Omental fat pad (tissue), 4 donors: Measurements from ENCODE around the gene ZFAND3. TPM values are rescaled to one million over a fixed set of nuclear protein-coding genes. Genes with fewer than 3 reads are reported as not detected.
"Not testable (repeated sequence)": the region's sequence is repeated elsewhere in the genome, so short reads cannot be mapped to it uniquely, and the experiment has no call there.

ENCODE experiments used
- ATAC-seq: fragments of 150-250 bp; one replicate; pipeline ENCODE4 v1.9.1; 2016; ENCODE audit warnings: mild to moderate bottlenecking, moderate library complexity; ENCODE audit not compliant: low FRiP score
- DNase-seq: peaks from one replicate; pipeline ENCODE4 v3.0.0-alpha.2; 2019; ENCODE audit warnings: low spot score
- total RNA-seq, 4 donors: library from RNA; depleted of rRNA; stranded (reverse); fragments of >200 nt; gene quantifications; one replicate each; pipeline ENCODE4 v1.1.0, GENCODE V29; 2016
- TF ChIP-seq, protein P1 (sequence below), 3 donors: fragments of 450-650 bp; IDR thresholded peaks; one replicate each; pipeline ENCODE4 v1.5.1; 2016 to 2017; ENCODE audit warnings: antibody characterized with exemption in 3 of 3, mild to moderate bottlenecking in 3 of 3, moderate library complexity in 2 of 3

ZFAND3 gene
- total RNA-seq, 4 donors from 2014 or later = 28.8 to 43.8 (median 38.0) TPM

DNA sequence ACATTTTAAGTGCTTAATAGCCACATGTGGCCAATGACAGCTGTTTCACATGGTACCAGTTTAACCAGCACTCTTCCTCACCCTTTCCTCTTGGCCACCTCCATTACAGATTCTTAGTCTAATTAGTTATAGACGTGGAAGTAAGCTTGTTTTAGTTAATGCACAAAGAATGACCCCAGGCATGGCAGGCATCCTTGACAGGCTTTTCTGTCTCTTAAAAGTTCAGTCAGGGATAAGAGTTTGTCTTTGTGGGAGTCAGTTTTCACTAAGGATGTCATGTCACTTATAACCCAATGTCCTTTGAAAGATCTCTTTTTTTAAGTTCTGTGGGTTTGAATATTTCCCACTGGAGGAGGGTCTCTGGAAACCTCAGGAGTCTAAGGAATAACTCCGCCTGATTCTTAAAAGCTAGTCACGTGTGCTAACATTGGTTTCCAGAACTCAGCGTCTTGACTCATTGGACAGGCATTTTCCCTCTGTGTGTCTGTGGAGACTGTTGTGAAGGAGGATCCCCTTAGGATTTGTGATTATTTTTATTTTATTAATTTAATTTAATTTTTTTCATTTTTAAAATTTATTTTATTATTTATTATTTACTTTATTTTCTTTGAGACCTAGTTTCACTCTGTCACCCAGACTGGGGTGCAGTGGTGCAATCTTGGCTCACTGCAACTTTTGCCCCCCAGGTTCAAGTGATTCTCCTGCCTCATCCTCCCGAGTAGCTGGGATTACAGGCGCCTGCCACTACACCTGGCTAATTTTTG is 171.4 kb downstream of the ZFAND3 start:
- TF ChIP-seq, protein P1, sequence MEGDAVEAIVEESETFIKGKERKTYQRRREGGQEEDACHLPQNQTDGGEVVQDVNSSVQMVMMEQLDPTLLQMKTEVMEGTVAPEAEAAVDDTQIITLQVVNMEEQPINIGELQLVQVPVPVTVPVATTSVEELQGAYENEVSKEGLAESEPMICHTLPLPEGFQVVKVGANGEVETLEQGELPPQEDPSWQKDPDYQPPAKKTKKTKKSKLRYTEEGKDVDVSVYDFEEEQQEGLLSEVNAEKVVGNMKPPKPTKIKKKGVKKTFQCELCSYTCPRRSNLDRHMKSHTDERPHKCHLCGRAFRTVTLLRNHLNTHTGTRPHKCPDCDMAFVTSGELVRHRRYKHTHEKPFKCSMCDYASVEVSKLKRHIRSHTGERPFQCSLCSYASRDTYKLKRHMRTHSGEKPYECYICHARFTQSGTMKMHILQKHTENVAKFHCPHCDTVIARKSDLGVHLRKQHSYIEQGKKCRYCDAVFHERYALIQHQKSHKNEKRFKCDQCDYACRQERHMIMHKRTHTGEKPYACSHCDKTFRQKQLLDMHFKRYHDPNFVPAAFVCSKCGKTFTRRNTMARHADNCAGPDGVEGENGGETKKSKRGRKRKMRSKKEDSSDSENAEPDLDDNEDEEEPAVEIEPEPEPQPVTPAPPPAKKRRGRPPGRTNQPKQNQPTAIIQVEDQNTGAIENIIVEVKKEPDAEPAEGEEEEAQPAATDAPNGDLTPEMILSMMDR (IDR thresholded peaks at IDR 0.05) = no peak
- ATAC-seq (peak; percentile 70), DNase-seq (no peak)

DNA sequence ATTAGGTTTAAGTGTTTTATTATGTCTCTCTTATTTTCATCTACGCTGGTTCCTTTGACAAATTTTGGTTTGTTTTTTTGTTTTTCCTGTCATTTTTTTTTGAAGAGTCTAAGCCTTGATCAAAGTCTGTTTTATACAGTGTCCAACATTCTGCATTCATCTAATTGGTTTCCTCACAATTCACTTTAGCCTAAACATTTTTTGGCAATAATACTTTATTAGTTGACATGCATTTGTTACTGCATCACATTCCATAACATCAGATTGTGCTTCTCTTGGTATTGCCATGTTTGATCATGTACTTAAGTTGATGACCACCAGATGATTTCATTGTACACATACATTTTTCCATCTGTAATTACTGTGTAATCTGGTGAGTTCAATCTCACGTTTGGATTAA is 173.2 kb downstream of the ZFAND3 start:
- TF ChIP-seq, protein P1 (IDR thresholded peaks at IDR 0.05) = no peak

GRCh38 chr6:37993194-37993593 is 173.7 kb downstream of the ZFAND3 start:
- DNase-seq, ATAC-seq: not testable (repeated sequence)

More for the DNA sequence above, 173.2 kb downstream of the ZFAND3 start:
- ATAC-seq (no peak), DNase-seq (no peak)

DNA sequence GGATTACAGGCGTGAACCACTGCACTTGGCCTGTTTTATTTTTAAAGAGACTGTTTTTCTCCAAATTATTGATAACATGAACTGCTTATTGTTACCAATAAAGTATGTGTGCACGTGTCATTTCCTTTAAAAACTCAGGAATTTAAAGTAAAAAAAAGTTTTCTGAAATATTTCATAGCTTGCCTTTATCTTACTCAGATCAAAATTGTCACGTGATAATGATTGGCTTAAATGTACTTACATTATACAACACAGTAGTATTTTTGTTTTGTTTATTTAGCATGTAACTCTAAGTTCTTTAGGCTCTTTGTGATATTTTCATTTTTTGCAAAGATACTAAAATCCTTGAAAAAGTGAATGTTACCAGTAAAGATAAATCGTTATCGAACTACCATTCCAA is 174.1 kb downstream of the ZFAND3 start:
- ATAC-seq (no peak), DNase-seq (no peak)
- TF ChIP-seq, protein P1 (IDR thresholded peaks at IDR 0.05) = no peak

- TF ChIP-seq, protein P1 (IDR thresholded peaks at IDR 0.05) = no peak
- ATAC-seq (no peak), DNase-seq (no peak)
These were observed 174.7 kb downstream of the ZFAND3 start for GRCh38 chr6:37994223-37994622.

GRCh38 chr6:37998366-37998765 is 178.8 kb downstream of the ZFAND3 start:
- DNase-seq (no peak), ATAC-seq (no peak)
- TF ChIP-seq, protein P1 (IDR thresholded peaks at IDR 0.05) = no peak

GRCh38 chr6:38001386-38001785 is 181.9 kb downstream of the ZFAND3 start:
- TF ChIP-seq, protein P1 (IDR thresholded peaks at IDR 0.05) = no peak
- ATAC-seq (no peak), DNase-seq (no peak)
